Activated naive CD4-positive, alpha-beta T cell treated with anti-CD3 and anti-CD28 coated beads for 36 hours (primary cell): ENCODE results near the gene AGXT2. TPM values are rescaled to one million over a fixed set of nuclear protein-coding genes. Genes with fewer than 3 reads are reported as not detected.

ENCODE experiments used
- CTCF ChIA-PET: fragments of 350-600 bp; sonication (Branson Sonifier 250); formaldehyde crosslinking; loops from one replicate; lab custom pipeline; 2021; ENCODE audit warnings: antibody characterized with exemption; lab: Charles Lee
- DNase-seq: peaks from one replicate; pipeline ENCODE4 v3.0.0-alpha.2; 2020
- H3K27ac Mint-ChIP-seq: one replicate; pipeline ENCODE4 v1.8.0; 2021; ENCODE audit warnings: mild to moderate bottlenecking, mixed read lengths
- H3K27me3 Mint-ChIP-seq: one replicate; pipeline ENCODE4 v1.8.0; 2021; ENCODE audit warnings: low read depth, mixed read lengths
- H3K36me3 Mint-ChIP-seq: one replicate; pipeline ENCODE4 v1.8.0; 2021; ENCODE audit warnings: low read depth, mixed read lengths
- H3K4me1 Mint-ChIP-seq: one replicate; pipeline ENCODE4 v1.8.0; 2021; ENCODE audit warnings: low read depth, mixed read lengths
- H3K4me3 Mint-ChIP-seq: one replicate; pipeline ENCODE4 v1.8.0; 2021; ENCODE audit warnings: mild to moderate bottlenecking, moderate library complexity, mixed read lengths
- H3K9me3 Mint-ChIP-seq: one replicate; pipeline ENCODE4 v1.8.0; 2021; ENCODE audit warnings: mixed read lengths
- intact Hi-C: fragments of 100-400 bp; cut with micrococcal nuclease; formaldehyde crosslinking; loops from one replicate; pipeline ENCODE4 v1.15.1; 2023
- total RNA-seq, 2 experiments: library from RNA; stranded (reverse); gene quantifications; one replicate each; pipeline ENCODE4 v1.2.3, GENCODE V29; 2021

The AGXT2 gene
- total RNA-seq, result not detected

GRCh38 chr5:35047785-35048404 is at the start of gene AGXT2:
AGXT2 (minus strand) TSS chr5:35047949; CDS start chr5:35047892, 57 bp downstream.
- H3K4me1 Mint-ChIP-seq, result no peaks in the 10 kb centered on the region
- no peak for DNase-seq
- no peak within 1 kb of the TSS for H3K4me3 Mint-ChIP-seq
- intact Hi-C loops, result no loop called here
- H3K36me3 Mint-ChIP-seq, result no peaks in the 10 kb centered on the region
- H3K27me3 Mint-ChIP-seq, result peaks cover 16% of the 10 kb centered on the region
- no peaks in the 10 kb centered on the region for H3K9me3 Mint-ChIP-seq
- CTCF ChIA-PET, result no interaction called here
- no peak within 1 kb of the TSS for H3K27ac Mint-ChIP-seq

- H3K4me3 Mint-ChIP-seq, result no peak overlapping the region
- no peaks in the 10 kb centered on the region for H3K4me1 Mint-ChIP-seq
- peaks cover 1% of the 10 kb centered on the region for H3K27me3 Mint-ChIP-seq
- no peaks in the 10 kb centered on the region for H3K36me3 Mint-ChIP-seq
- CTCF ChIA-PET, result no interaction called here
- intact Hi-C loops, result no loop called here
- H3K9me3 Mint-ChIP-seq, result no peaks in the 10 kb centered on the region
- no peak for DNase-seq
- no peak overlapping the region for H3K27ac Mint-ChIP-seq
Measured at GRCh38 chr5:35096932-35097331, 49.2 kb upstream of the AGXT2 start.

- intact Hi-C loops, result no loop called here
- CTCF ChIA-PET, result no interaction called here
- no peaks in the 10 kb centered on the region for H3K9me3 Mint-ChIP-seq
- H3K27ac Mint-ChIP-seq, result no peak overlapping the region
- no peak overlapping the region for H3K4me3 Mint-ChIP-seq
- H3K36me3 Mint-ChIP-seq, result no peaks in the 10 kb centered on the region
- H3K4me1 Mint-ChIP-seq, result no peaks in the 10 kb centered on the region
- no peaks in the 10 kb centered on the region for H3K27me3 Mint-ChIP-seq
- no peak for DNase-seq
Measured at GRCh38 chr5:35096216-35096615, 48.5 kb upstream of the AGXT2 start.

- CTCF ChIA-PET, result no interaction called here
- no peaks in the 10 kb centered on the region for H3K9me3 Mint-ChIP-seq
- no peak for DNase-seq
- H3K4me1 Mint-ChIP-seq, result no peaks in the 10 kb centered on the region
- H3K27me3 Mint-ChIP-seq, result no peaks in the 10 kb centered on the region
- no peaks in the 10 kb centered on the region for H3K36me3 Mint-ChIP-seq
- no peak overlapping the region for H3K27ac Mint-ChIP-seq
- H3K4me3 Mint-ChIP-seq, result no peak overlapping the region
- intact Hi-C loops, result no loop called here
Measured at GRCh38 chr5:35095366-35095765, 47.6 kb upstream of the AGXT2 start.

- no peaks in the 10 kb centered on the region for H3K4me1 Mint-ChIP-seq
- intact Hi-C loops, result no loop called here
- CTCF ChIA-PET, result no interaction called here
- no peak overlapping the region for H3K4me3 Mint-ChIP-seq
- no peaks in the 10 kb centered on the region for H3K27me3 Mint-ChIP-seq
- DNase-seq, result no peak
- no peak overlapping the region for H3K27ac Mint-ChIP-seq
- no peaks in the 10 kb centered on the region for H3K9me3 Mint-ChIP-seq
- H3K36me3 Mint-ChIP-seq, result no peaks in the 10 kb centered on the region
Measured at GRCh38 chr5:35094948-35095347, 47.2 kb upstream of the AGXT2 start.

- no peak overlapping the region for H3K27ac Mint-ChIP-seq
- no peaks in the 10 kb centered on the region for H3K27me3 Mint-ChIP-seq
- H3K4me3 Mint-ChIP-seq, result no peak overlapping the region
- H3K36me3 Mint-ChIP-seq, result no peaks in the 10 kb centered on the region
- no peaks in the 10 kb centered on the region for H3K4me1 Mint-ChIP-seq
- no peaks in the 10 kb centered on the region for H3K9me3 Mint-ChIP-seq
- DNase-seq, result no peak
- intact Hi-C loops, result no loop called here
- CTCF ChIA-PET, result interaction anchor here (1.0 kb wide), 1 partner anchor 90 kb away, joined by 3 read pairs; no protein-coding TSS in a partner anchor
Measured at GRCh38 chr5:35092703-35093102, 45.0 kb upstream of the AGXT2 start.

GRCh38 chr5:35091704-35092103 is 44.0 kb upstream of the AGXT2 start:
- Mint-ChIP-seq H3K27ac (no peak overlapping the region), H3K4me1 (no peaks in the 10 kb centered on the region), H3K9me3 (no peaks in the 10 kb centered on the region), H3K4me3 (no peak overlapping the region), H3K27me3 (no peaks in the 10 kb centered on the region), H3K36me3 (no peaks in the 10 kb centered on the region)
- CTCF ChIA-PET, result interaction anchor here (1.0 to 4.4 kb wide), 3 partner anchors 91 to 835 kb away, joined by 3 to 23 read pairs (median 8); no protein-coding TSS in a partner anchor
- intact Hi-C loops, result no loop called here
- no peak for DNase-seq

GRCh38 chr5:35089334-35090314 is 41.9 kb upstream of the AGXT2 start:
- H3K4me1 Mint-ChIP-seq, result no peaks in the 10 kb centered on the region
- peaks cover 4% of the 10 kb centered on the region for H3K27me3 Mint-ChIP-seq
- intact Hi-C loops, result loop anchor here (1.0 to 5.0 kb wide), 7 partner anchors 94 to 854 kb away; no protein-coding TSS in a partner anchor
- H3K4me3 Mint-ChIP-seq, result no peak overlapping the region
- H3K36me3 Mint-ChIP-seq, result no peaks in the 10 kb centered on the region
- DNase-seq, result peak; percentile 79
- no peak overlapping the region for H3K27ac Mint-ChIP-seq
- CTCF ChIA-PET, result interaction anchor here (0.6 to 4.4 kb wide), 6 partner anchors 93 to 837 kb away, joined by 3 to 23 read pairs (median 5); no protein-coding TSS in a partner anchor
- H3K9me3 Mint-ChIP-seq, result no peaks in the 10 kb centered on the region

GRCh38 chr5:35087991-35088390 is 40.2 kb upstream of the AGXT2 start:
- Mint-ChIP-seq H3K4me3 (no peak overlapping the region), H3K27ac (no peak overlapping the region), H3K36me3 (no peaks in the 10 kb centered on the region), H3K9me3 (no peaks in the 10 kb centered on the region), H3K27me3 (peaks cover 4% of the 10 kb centered on the region), H3K4me1 (no peaks in the 10 kb centered on the region)
- CTCF ChIA-PET, result interaction anchor here (0.9 to 4.4 kb wide), 3 partner anchors 48 to 839 kb away, joined by 3 to 23 read pairs (median 3); no protein-coding TSS in a partner anchor
- intact Hi-C loops, result loop anchor here (5.0 kb wide), 1 partner anchor 559 kb away; no protein-coding TSS in a partner anchor
- DNase-seq, result no peak

- Mint-ChIP-seq H3K9me3 (no peaks in the 10 kb centered on the region), H3K4me3 (no peak overlapping the region), H3K4me1 (no peaks in the 10 kb centered on the region), H3K36me3 (no peaks in the 10 kb centered on the region), H3K27ac (no peak overlapping the region), H3K27me3 (peaks cover 8% of the 10 kb centered on the region)
- DNase-seq, result no peak
- CTCF ChIA-PET, result no interaction called here
- intact Hi-C loops, result no loop called here
Measured at GRCh38 chr5:35083150-35083549, 35.4 kb upstream of the AGXT2 start.

GRCh38 chr5:35082530-35082929 is 34.8 kb upstream of the AGXT2 start:
- Mint-ChIP-seq H3K27ac (no peak overlapping the region), H3K9me3 (no peaks in the 10 kb centered on the region), H3K27me3 (peaks cover 9% of the 10 kb centered on the region), H3K4me1 (no peaks in the 10 kb centered on the region), H3K4me3 (no peak overlapping the region), H3K36me3 (no peaks in the 10 kb centered on the region)
- no peak for DNase-seq
- CTCF ChIA-PET, result no interaction called here
- intact Hi-C loops, result no loop called here

- CTCF ChIA-PET, result no interaction called here
- no peak for DNase-seq
- H3K9me3 Mint-ChIP-seq, result no peaks in the 10 kb centered on the region
- intact Hi-C loops, result no loop called here
- no peak overlapping the region for H3K27ac Mint-ChIP-seq
- no peaks in the 10 kb centered on the region for H3K4me1 Mint-ChIP-seq
- H3K4me3 Mint-ChIP-seq, result no peak overlapping the region
- no peaks in the 10 kb centered on the region for H3K36me3 Mint-ChIP-seq
- peaks cover 12% of the 10 kb centered on the region for H3K27me3 Mint-ChIP-seq
Measured at GRCh38 chr5:35081134-35081533, 33.4 kb upstream of the AGXT2 start.
